Right kidney (tissue), 9 donors: ENCODE results near the gene POU3F1.

Source experiments
- DNase-seq: peaks from one replicate; pipeline ENCODE4 v3.0.0-alpha.2; 2016
- long read RNA-seq, 8 donors: transcript quantifications; one replicate each; lab custom pipeline, GENCODE V29; 2026

Gene POU3F1
- long read RNA-seq, donor 1, partial matches to known transcripts, result 0 of 1 reads
- long read RNA-seq, donor 1, other reads (novel, unspliced or antisense), result 0 of 1 reads
- long read RNA-seq, donor 2, partial matches to known transcripts, result 0 of 2 reads
- long read RNA-seq, donor 2, other reads (novel, unspliced or antisense), result 0 of 2 reads
- long read RNA-seq, donor 3, partial matches to known transcripts, result 0 of 3 reads
- long read RNA-seq, donor 3, other reads (novel, unspliced or antisense), result 0 of 3 reads
- long read RNA-seq, donor 4, partial matches to known transcripts, result 0 of 2 reads
- long read RNA-seq, donor 4, other reads (novel, unspliced or antisense), result 0 of 2 reads
- long read RNA-seq, donor 5, partial matches to known transcripts, result 0 of 1 reads
- long read RNA-seq, donor 5, other reads (novel, unspliced or antisense), result 0 of 1 reads
- long read RNA-seq, donor 6, partial matches to known transcripts, result 0 of 3 reads
- long read RNA-seq, donor 6, other reads (novel, unspliced or antisense), result 0 of 3 reads
- long read RNA-seq, donor 7, transcript POU3F1-201 (1 exons, 2,184 nt), result major isoform, 5 of 5 reads
- long read RNA-seq, donor 7, partial matches to known transcripts, result 0 of 5 reads
- long read RNA-seq, donor 7, other reads (novel, unspliced or antisense), result 0 of 5 reads
- long read RNA-seq, donor 8, partial matches to known transcripts, result 0 of 1 reads
- long read RNA-seq, donor 8, other reads (novel, unspliced or antisense), result 0 of 1 reads

GRCh38 chr1:38046333-38046883, at the start of gene POU3F1:
Gene POU3F1 (minus strand): TSS chr1:38046793. CDS start chr1:38046743, 50 bp downstream.
- DNase-seq, result no peak

GRCh38 chr1:38095454-38095931, 48.9 kb upstream of the POU3F1 start:
- no peak for DNase-seq

- DNase-seq, result no peak
Observed at GRCh38 chr1:38094711-38095290, 48.2 kb upstream of the POU3F1 start.

- no peak for DNase-seq
Observed at GRCh38 chr1:38093569-38094520, 47.3 kb upstream of the POU3F1 start.

GRCh38 chr1:38092256-38092655, 45.7 kb upstream of the POU3F1 start:
- no peak for DNase-seq

- no peak for DNase-seq
Observed at GRCh38 chr1:38090796-38091195, 44.2 kb upstream of the POU3F1 start.

GRCh38 chr1:38089712-38090360, 43.2 kb upstream of the POU3F1 start:
- no peak for DNase-seq

GRCh38 chr1:38088791-38089190, 42.2 kb upstream of the POU3F1 start:
- no peak for DNase-seq

GRCh38 chr1:38088366-38088765, 41.8 kb upstream of the POU3F1 start:
- no peak for DNase-seq

GRCh38 chr1:38087676-38088075, 41.1 kb upstream of the POU3F1 start:
- DNase-seq, result no peak

- no peak for DNase-seq
Observed at GRCh38 chr1:38085666-38086330, 39.2 kb upstream of the POU3F1 start.

- DNase-seq, result no peak
Observed at GRCh38 chr1:38084700-38085099, 38.1 kb upstream of the POU3F1 start.

- DNase-seq, result no peak
Observed at GRCh38 chr1:38084113-38084512, 37.5 kb upstream of the POU3F1 start.

- no peak for DNase-seq
Observed at GRCh38 chr1:38083541-38083940, 36.9 kb upstream of the POU3F1 start.

GRCh38 chr1:38082769-38083263, 36.2 kb upstream of the POU3F1 start:
- no peak for DNase-seq

- no peak for DNase-seq
Observed at GRCh38 chr1:38079019-38079418, 32.4 kb upstream of the POU3F1 start.

GRCh38 chr1:38077523-38078147, 31.0 kb upstream of the POU3F1 start:
- DNase-seq, result no peak

GRCh38 chr1:38076455-38076854, 29.9 kb upstream of the POU3F1 start:
- no peak for DNase-seq

GRCh38 chr1:38076038-38076437, 29.4 kb upstream of the POU3F1 start:
- peak; percentile 57 for DNase-seq

- DNase-seq, result no peak
Observed at GRCh38 chr1:38075191-38075590, 28.6 kb upstream of the POU3F1 start.
